ENCODE measurements around the gene FBXO42. TPM values are rescaled to one million over a fixed set of nuclear protein-coding genes. Genes with fewer than 3 reads are reported as not detected.

Gene FBXO42
- total and polyA plus RNA-seq, 12 donors: 14.0 to 44.9 (median 19.7) TPM

DNA sequence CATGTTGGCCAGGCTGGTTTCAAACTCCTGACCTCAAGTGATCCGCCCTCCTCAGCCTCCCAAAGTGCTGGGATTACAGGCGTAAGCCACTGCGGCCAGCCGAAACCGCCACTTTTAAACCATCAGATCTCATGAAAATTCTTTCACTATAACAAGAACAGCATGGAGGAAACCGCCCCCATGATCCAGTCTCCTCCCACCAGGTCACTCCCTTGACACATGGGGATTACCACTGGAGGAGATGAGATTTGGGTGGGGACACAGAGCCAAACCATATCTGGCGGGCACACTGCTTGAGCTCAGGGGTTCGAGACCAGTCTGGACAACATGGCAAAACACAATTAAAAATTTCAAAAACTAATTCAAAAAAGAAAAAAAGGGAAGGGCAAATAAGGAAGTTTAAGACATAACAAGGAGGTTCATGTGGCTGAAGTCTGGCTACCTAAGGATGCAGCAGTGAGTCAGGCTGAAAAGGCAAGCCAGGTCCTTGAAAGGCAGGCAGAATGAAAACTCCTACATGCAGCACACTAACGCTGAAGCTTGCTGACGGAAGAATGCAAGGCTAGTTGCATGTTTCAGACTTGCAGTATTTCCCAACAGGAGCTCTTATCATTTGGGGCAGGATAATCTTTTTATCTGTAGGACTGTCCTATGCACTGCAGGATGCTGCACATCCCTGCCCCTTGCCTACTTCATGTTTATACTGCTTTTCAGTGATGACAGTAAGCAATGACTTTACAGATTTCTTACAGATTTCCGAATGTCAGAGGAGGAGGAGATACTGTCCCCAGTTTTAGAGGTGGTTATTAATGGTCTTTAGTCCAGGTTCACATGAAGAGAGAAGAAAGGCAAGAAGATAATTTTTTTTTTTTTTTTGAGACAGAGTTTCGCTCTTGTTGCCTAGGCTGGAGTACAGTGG, 49.3 kb downstream of the FBXO42 start:
- TF ChIP-seq POLR2A (IDR thresholded peaks at IDR 0.05): no peak
- TF ChIP-seq, protein P1, sequence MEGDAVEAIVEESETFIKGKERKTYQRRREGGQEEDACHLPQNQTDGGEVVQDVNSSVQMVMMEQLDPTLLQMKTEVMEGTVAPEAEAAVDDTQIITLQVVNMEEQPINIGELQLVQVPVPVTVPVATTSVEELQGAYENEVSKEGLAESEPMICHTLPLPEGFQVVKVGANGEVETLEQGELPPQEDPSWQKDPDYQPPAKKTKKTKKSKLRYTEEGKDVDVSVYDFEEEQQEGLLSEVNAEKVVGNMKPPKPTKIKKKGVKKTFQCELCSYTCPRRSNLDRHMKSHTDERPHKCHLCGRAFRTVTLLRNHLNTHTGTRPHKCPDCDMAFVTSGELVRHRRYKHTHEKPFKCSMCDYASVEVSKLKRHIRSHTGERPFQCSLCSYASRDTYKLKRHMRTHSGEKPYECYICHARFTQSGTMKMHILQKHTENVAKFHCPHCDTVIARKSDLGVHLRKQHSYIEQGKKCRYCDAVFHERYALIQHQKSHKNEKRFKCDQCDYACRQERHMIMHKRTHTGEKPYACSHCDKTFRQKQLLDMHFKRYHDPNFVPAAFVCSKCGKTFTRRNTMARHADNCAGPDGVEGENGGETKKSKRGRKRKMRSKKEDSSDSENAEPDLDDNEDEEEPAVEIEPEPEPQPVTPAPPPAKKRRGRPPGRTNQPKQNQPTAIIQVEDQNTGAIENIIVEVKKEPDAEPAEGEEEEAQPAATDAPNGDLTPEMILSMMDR (IDR thresholded peaks at IDR 0.05): no peak
- H3K4me1 ChIP-seq (replicated peaks in 1 of 2): peaks cover 0 to 3% of the 10 kb centered on the region in 2 donors
- WGBS, 4 donors: 79 to 88% (median 85%) methylated on average over 12 of the region's 12 CpGs
- DNase-seq: peak in 4 of 7 donors; percentile 29 to 69 (median 45)
- no peaks in the 10 kb centered on the region for H3K9me3 ChIP-seq (replicated peaks in 1 of 3)
- peaks cover 0 to 45% of the 10 kb centered on the region in 2 donors for H3K36me3 ChIP-seq (replicated peaks in 1 of 2)
- H3K27me3 ChIP-seq: no peaks in the 10 kb centered on the region
- intact Hi-C loops (cut with DNase I): no loop called here
- no peak overlapping the region for H3K27ac ChIP-seq
- H3K4me3 ChIP-seq: no peak overlapping the region

DNA sequence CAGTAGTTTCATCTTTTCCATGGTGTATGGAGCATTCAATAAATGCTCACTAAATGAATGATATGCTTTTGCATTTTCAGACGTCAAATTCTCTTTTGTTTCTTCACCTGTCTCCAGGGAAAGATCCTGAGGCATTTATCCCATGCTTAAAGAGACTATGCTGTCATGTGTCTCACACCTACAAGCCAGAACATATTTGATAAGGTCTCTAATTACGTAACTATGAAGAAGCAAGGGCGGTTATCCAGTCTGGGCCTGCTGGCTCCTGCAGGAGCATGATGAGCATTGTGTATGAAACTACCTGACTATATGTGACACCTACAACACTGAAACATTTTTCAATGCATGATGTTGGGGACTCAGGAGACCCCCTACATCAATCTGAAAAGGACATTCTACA, 51.8 kb downstream of the FBXO42 start:
- no peak for TF ChIP-seq POLR2A (IDR thresholded peaks at IDR 0.05)
- TF ChIP-seq, protein P1 (IDR thresholded peaks at IDR 0.05): no peak
- Histone ChIP-seq H3K4me3 (no peak overlapping the region), H3K4me1 (replicated peaks in 1 of 2) (peaks cover 0 to 3% of the 10 kb centered on the region in 2 donors), H3K27ac (no peak overlapping the region), H3K9me3 (replicated peaks in 1 of 3) (no peaks in the 10 kb centered on the region), H3K36me3 (replicated peaks in 1 of 2) (peaks cover 0 to 34% of the 10 kb centered on the region in 2 donors), H3K27me3 (no peaks in the 10 kb centered on the region)
- WGBS, 4 donors: 79 to 87% (median 82%) methylated on average over 3 of the region's 3 CpGs
- intact Hi-C loops (cut with DNase I): no loop called here
- DNase-seq: no peak

DNA sequence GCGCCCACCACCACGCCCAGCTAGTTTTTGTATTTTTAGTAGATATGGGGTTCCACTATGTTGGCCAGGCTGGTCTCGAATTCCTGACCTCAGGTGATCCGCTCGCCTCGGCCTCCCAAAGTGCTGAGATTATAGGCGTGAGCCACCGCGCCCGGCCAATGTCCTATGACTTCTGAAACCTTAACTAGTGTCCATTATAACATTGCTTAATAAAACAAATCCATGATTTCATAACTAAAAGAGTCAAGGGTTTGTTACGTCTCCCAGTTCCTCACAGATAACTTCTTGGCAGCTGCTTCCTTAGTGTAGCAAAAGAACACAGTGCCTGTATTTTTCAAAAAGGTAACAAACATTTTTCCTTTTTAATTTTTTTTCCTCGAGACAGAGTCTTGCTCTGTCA, 53.6 kb downstream of the FBXO42 start:
- peaks cover 0 to 3% of the 10 kb centered on the region in 2 donors for H3K4me1 ChIP-seq (replicated peaks in 1 of 2)

DNA sequence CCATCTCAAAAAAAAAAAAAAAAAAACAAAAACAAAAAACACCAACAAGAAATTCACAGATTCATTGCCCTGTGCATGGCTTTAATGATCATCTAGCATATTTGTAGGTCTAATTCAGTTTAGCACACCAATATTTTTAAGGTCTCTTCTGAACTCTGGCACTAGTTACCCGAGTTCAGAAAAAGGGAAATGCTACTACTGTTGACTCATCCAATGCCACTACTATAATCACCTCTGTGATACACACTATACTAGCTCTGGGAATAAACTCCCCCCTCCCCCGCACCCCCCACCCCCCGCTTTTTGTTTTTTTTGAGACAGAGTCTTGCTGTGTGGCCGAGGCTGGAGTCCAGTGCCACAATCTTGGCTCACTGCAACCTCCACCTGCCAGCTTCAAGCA, 55.6 kb downstream of the FBXO42 start:
- H3K27me3 ChIP-seq: no peaks in the 10 kb centered on the region
- H3K4me3 ChIP-seq: no peak overlapping the region
- WGBS, 4 donors: 68 to 84% (median 74%) methylated on average over 3 to 4 of the region's 4 CpGs
- no peak for DNase-seq
- H3K36me3 ChIP-seq (replicated peaks in 1 of 2): peaks cover 0 to 6% of the 10 kb centered on the region in 2 donors
- intact Hi-C loops (cut with DNase I): loop anchor here in 1 of 2 donors (10.0 kb wide), 1 partner anchor 58 kb away; the partner anchor contains the start of gene FBXO42
- H3K4me1 ChIP-seq (replicated peaks in 1 of 2): no peaks in the 10 kb centered on the region
- H3K27ac ChIP-seq: no peak overlapping the region
- H3K9me3 ChIP-seq (replicated peaks in 1 of 3): no peaks in the 10 kb centered on the region
- TF ChIP-seq, protein P1 (IDR thresholded peaks at IDR 0.05): no peak
- TF ChIP-seq POLR2A (IDR thresholded peaks at IDR 0.05): no peak

More for the DNA sequence above, 53.6 kb downstream of the FBXO42 start:
- DNase-seq: peak in 1 of 7 donors; percentile 19
- Histone ChIP-seq H3K36me3 (replicated peaks in 1 of 2) (peaks cover 0 to 22% of the 10 kb centered on the region in 2 donors), H3K4me3 (no peak overlapping the region), H3K27me3 (no peaks in the 10 kb centered on the region), H3K9me3 (replicated peaks in 1 of 3) (no peaks in the 10 kb centered on the region), H3K27ac (peak overlapping the region in 2 of 5 donors; percentile 30 to 49)
- no peak for TF ChIP-seq POLR2A (IDR thresholded peaks at IDR 0.05)
- TF ChIP-seq, protein P1 (IDR thresholded peaks at IDR 0.05): no peak
- intact Hi-C loops (cut with DNase I): loop anchor here in 1 of 2 donors (10.0 kb wide), 1 partner anchor 56 kb away; the partner anchor contains the start of gene FBXO42
- 86 to 89% (median 87%) methylated on average over 12 of the region's 12 CpGs for WGBS, 4 donors
